DMS114 treated with DMSO at 0.1 percent for 48 hours (cell line): Measurements from ENCODE around the gene SCGB2A2.

Experiments
- DNase-seq: peaks from one replicate; lab custom pipeline; 2025; ENCODE audit not compliant: unreplicated experiment; lab: John Stamatoyannopoulos, UW

SCGB2A2 gene

DNA sequence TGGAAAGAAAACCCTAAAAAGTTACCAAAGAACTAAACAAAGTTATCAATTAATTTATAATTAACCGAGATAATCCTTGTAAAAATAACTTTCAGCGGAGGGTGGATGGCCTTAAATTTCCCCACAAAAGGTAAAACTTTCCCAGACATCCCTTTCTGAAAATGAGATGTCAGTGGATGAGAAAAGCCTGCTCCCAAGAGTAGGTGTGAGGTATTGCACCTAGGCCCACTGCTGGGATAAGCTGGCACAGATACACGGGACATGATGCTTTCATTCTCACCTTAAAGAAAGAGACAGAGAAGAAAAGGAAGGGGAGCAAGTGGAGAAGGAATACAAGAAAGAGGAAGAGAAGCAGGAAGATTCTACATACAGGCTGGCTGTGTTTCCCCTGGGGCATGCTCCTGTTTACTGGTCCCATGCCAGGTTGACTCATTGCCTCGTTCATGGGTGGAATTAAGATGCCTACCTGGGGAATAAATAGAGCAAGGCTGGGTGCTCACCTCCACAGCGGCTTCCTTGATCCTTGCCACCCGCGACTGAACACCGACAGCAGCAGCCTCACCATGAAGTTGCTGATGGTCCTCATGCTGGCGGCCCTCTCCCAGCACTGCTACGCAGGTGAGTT, at the start of gene SCGB2A2:
Gene SCGB2A2, plus strand, starts transcription at position 505 of the 625 bp plus-strand sequence. Its CDS starts 59 bp downstream, at position 564.
- DNase-seq: no peak

- DNase-seq: no peak
Observed at GRCh38 chr11:62221498-62221897, 48.5 kb upstream of the SCGB2A2 start.

GRCh38 chr11:62223095-62223494, 46.9 kb upstream of the SCGB2A2 start:
- DNase-seq: no peak

- DNase-seq: peak; percentile 5
Observed at GRCh38 chr11:62233730-62234129, 36.2 kb upstream of the SCGB2A2 start.

GRCh38 chr11:62236187-62236586, 33.8 kb upstream of the SCGB2A2 start:
- DNase-seq: no peak

- no peak for DNase-seq
Observed at GRCh38 chr11:62237499-62237898, 32.5 kb upstream of the SCGB2A2 start.

DNA sequence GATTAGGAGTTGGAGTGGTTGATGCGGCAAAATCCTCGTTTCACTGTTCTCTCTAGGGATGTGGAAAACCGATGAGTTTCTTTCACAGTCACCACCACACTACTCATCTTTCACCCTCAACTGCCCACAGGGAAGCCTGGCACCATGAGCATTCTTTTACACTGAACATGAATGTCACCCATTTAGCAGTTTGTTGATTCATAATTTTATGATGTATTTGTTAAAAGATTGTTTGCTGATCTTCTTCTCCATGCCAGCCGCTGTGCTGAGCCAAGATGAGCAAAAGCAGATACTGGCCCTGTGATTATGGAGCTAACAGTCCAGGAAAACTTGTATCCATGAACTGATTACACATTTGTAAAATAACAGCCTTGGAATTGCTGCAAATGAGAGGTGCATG, 31.8 kb upstream of the SCGB2A2 start:
- no peak for DNase-seq

DNA sequence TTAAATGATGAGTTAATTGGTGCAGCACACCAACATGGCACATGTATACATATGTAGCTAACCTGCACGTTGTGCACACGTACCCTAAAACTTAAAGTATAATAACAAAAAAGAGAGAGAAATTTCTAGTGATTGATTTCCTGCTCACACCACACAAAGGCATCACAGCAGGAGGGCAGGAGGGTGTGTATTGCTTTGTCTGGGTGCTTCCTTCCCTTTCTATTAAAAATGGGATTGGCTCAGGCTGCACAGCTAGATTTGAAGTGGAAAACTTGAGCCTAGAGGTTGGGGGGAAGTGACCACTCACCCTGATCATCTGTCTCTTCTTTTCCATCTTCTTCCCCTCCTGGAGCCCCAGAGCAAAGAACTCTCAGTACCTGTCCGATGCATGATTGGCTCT, 28.9 kb upstream of the SCGB2A2 start:
- DNase-seq: no peak

DNA sequence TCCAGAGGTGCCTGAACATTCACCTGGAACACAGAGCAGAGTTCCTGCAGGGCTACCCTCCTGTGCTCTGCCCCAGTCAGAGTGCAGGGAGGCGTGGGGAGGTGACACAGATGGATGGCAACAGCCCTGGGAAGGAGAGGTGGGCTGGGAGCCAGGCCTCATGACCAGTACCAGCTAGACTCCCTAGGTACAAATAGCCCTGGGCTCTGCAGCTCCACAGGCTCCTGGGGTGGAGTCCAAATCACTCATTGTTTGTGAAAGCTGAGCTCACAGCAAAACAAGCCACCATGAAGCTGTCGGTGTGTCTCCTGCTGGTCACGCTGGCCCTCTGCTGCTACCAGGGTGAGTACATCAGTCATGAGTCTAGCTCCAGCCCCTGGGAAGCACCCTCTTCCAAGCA, 27.9 kb upstream of the SCGB2A2 start, which contains the start of gene SCGB1D2:
Gene SCGB1D2, plus strand, starts transcription at position 219 of the 400 bp plus-strand sequence. Its CDS starts 69 bp downstream, at position 288.
- DNase-seq: no peak

GRCh38 chr11:62245271-62245753, 24.6 kb upstream of the SCGB2A2 start:
- DNase-seq: no peak

- no peak for DNase-seq
Observed at GRCh38 chr11:62251698-62252097, 18.3 kb upstream of the SCGB2A2 start.

DNA sequence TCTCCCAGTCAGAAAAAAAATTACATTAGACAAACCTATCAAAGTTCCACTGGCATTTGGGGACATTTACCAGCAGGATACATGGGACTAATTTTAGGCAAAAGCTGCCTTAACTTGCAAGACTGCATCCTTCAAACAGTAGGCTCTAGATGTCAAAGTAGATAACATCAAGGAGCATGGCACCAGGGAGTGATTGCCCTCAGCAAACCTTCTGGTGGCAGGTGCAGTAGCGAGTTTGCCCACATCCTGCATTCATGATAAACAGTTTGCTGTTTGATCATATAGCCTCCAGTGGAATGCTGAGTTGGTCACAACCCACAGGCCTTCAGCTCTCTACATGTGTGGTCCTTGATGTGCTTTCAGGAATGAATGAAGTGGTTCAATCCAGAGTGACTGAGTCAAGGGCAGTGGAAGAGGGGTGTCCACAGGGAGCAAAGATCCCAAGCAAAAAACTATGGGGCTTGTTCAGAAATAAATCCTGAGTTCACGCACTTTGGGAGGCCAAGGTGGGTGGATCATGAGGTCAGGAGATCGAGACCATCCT, 15.9 kb upstream of the SCGB2A2 start:
- DNase-seq: no peak

DNA sequence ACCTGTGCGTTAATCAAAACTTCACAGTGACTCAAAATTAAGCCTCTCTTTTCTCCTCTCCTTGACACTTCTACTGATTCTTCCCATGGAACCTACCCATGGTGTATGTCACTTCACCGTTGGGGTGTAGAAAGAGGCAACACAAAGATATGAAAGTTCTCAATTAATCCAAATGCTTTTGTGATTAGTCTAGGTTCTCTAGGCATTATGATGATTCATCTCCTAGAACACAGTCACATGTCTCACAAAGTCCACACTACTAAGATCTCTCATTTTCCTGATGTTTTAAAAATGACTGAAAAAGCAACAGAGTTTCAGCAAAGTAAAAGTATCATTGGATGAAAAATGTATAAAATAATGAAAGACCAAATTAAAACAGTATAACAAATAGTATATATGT, 13.7 kb upstream of the SCGB2A2 start:
- DNase-seq: no peak

DNA sequence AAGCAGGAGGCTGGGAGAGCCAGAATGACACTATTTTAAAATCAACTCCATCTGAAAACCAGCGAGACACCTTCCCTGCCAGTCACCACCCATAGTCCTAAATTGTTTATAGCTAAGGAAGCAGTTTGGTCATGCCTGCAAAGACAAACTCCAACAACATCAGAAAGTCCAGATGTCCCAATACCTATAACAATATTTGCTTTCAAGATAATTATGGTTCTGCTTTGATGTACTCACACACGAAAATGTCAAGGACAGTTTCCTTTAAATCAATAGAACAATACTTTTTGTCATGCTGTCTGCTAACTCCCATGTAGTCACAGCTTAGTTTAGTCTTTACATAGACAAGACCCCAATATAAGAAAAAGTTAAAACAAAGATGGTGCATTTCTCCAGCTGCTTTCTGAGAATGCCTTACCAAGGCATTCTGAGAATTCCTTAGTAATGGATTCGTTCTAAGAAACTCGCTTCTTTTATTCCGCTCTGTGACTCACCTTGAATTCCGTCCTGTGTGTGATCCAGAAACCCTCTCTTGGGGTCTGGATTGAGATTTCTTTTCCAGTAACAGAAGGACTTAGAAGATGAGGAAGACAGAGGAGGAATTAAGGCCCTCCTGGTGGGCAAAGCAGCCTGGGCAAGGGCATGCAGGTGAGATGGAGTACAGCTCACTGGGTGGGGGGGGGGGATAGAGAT, 9.6 kb upstream of the SCGB2A2 start:
- no peak for DNase-seq

GRCh38 chr11:62264004-62264403, 6.0 kb upstream of the SCGB2A2 start:
- no peak for DNase-seq

- DNase-seq: no peak
Observed at GRCh38 chr11:62266558-62266957, 3.4 kb upstream of the SCGB2A2 start.

DNA sequence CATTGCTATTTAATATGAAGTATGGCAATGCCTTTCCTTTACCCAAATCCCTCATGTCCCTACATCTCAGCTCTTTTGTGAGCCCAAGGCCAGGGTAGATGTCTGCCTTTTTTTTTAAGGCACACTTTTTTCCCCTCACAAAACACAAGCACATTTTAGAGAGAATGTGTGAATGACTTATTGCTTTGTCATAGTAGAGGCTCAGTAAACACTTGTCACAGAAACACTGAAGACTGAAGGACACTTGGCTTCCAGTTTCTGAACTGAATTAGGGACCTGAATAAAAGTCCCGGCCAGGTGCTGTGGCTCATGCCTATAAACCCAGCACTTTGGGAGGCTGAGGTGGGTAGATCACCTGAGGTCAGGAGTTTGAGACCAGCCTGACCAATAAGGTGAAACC, 2.9 kb upstream of the SCGB2A2 start:
- DNase-seq: no peak

- DNase-seq: no peak
Observed at GRCh38 chr11:62267576-62267975, 2.4 kb upstream of the SCGB2A2 start.

DNA sequence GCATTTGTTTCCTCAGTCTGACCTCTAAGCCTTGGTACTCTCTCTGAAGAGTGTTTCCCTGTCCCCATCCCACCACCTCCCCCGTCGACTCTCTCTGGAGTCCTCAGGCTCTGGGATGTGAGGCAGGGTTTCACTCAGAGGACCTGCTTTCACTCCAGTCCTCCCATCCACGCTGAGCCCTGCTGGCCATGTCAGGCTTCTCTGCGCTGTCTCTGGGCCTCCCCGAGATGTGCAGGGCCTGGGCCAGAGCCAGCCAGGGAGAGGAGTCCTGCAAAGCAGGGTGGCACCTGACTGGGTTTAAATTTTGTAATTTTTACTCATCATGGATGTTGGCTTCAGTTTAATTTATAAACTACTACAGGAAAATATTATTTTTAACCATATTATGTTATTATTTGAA, 3.3 kb downstream of the SCGB2A2 start:
- no peak for DNase-seq

- no peak for DNase-seq
Observed at GRCh38 chr11:62273789-62274275, 3.9 kb downstream of the SCGB2A2 start.

GRCh38 chr11:62280452-62280851, 10.5 kb downstream of the SCGB2A2 start:
- no peak for DNase-seq

- no peak for DNase-seq
Observed at GRCh38 chr11:62295504-62295903, 25.5 kb downstream of the SCGB2A2 start.
